HL-60 (cell line): Measurements from ENCODE around the gene TEX54.

Experiments
- CTCF ChIP-seq: IDR thresholded peaks from one replicate; pipeline ENCODE4 v1.5.1; 2011; ENCODE audit warnings: low read length, control low read depth, inconsistent platforms; ENCODE audit not compliant: insufficient read depth
- GABPA ChIP-seq: IDR thresholded peaks from 2 replicates; pipeline ENCODE4 v1.6.1; 2012; ENCODE audit warnings: low read depth
- POLR2AphosphoS5 ChIP-seq: IDR thresholded peaks from 2 replicates; pipeline ENCODE4 v1.6.1; 2012; ENCODE audit warnings: low read depth
- REST ChIP-seq: IDR thresholded peaks from 2 replicates; pipeline ENCODE4 v1.6.1; 2012; ENCODE audit warnings: low read depth; ENCODE audit not compliant: insufficient replicate concordance
- SPI1 ChIP-seq: IDR thresholded peaks from 2 replicates; pipeline ENCODE4 v1.6.1; 2012; ENCODE audit warnings: low read depth, mild to moderate bottlenecking, borderline replicate concordance

GRCh38 chr11:62801071-62801470 lies 31.6 kb downstream of the TEX54 start:
- no peak for TF ChIP-seq CTCF
- TF ChIP-seq REST, result no peak
- no peak for TF ChIP-seq POLR2AphosphoS5
- no peak for TF ChIP-seq SPI1
- no peak for TF ChIP-seq GABPA
